HG03558 (cell line): ENCODE data around the gene OR5L1.

Experiments used
- ATAC-seq: cut with Tn5 transposase; IDR thresholded peaks from one replicate; pipeline ENCODE4 v1.9.1; 2021; ENCODE audit warnings: moderate number of reproducible peaks; ENCODE audit not compliant: unreplicated experiment; ENCODE audit errors: extremely low read depth

The OR5L1 gene

DNA sequence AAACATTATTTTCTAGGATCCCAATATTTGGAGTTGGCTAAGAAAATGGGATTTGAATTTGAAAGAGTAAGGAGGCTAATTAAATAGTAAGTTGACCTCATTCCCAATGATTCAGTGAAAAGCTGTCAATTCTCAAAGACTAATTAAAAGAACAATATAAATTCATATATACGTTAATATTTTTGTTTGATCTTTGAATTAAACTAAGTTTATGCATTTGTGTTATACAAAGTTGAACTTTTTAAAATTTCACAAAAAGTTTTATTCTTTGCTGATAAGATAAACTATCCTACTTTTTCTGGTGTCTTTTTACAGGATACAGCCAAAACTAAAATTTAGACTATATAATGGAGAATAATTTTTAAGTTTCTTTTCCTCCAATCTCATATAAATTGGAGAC lies at the start of gene OR5L1:
OR5L1 (plus strand) TSS at position 301 of the 400 bp plus-strand sequence. CDS start 100 bp downstream, outside the sequence.
- ATAC-seq = no peak

DNA sequence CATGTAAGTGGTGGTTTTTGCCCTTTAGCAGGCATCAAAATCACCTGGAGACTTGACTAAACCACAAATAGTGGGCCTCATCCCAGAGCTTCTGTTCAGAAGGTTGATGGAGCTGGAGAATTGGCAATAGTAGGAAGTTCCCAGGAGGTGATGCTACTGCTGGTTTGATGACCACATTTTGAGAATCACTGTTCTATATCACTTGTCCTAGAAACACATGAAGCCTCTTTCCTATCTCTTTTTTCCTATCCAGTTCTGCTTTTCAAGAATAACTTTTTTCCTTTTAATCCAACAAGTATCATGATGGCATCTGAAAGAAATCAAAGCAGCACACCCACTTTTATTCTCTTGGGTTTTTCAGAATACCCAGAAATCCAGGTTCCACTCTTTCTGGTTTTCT lies 38.0 kb upstream of the OR5L1 start, which contains the start of gene OR5D13:
OR5D13 (plus strand) TSS at position 301 of the 400 bp plus-strand sequence; CDS start at position 301, 0 bp downstream.
- no peak for ATAC-seq

DNA sequence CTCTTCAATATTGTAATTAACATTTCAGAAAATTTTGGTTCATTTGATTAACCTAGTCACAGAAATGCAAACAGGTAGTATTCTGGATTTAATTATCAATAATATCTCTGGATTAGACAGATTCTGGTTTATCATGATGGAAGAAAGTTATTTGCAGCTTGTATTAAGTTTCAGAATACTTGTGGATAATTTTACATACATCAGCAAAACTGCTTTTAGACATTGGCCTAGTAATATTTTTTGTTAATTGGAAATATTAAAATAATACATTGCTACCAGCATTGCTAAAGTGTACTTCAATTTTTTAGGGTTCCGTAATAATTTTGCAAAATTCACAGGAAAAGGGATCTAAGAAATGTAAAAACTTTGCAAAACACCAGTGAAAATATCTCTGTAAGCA lies 19.6 kb upstream of the OR5L1 start:
- ATAC-seq = no peak

DNA sequence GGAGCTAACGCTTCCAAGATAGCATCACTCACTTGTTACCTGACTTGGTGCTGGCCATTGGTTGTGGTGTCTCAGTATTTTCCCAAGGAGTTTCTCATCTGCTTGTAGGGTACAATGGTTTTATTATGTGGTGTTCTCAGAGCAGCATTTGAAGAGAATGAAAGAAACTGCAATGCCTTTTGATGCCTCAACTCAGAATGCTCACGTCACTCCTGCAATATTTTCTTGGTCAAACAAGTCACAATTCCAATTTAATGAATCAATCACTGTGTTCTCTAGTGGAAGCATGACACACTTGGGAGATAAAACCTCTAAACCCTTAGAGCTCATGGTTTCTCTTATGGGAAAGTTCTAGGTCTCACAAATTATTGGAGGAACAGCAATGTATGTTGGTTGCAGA lies 17.8 kb upstream of the OR5L1 start:
- ATAC-seq = no peak

DNA sequence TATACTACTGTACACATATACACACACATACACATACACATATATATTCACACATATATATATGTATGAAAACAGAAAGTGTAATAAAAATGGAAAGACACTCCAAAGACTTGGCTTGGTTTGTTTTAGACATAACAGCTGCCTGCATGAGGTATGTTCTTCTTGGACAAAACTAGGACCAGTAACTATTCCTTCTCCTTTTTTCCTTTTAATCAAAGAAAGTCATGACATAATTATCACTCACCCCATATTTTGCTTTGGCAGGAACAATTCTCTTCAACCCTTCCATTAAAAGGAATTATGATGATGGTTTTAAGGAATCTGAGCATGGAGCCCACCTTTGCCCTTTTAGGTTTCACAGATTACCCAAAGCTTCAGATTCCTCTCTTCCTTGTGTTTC lies 15.9 kb upstream of the OR5L1 start, which contains the start of gene OR5D14:
OR5D14 (plus strand) TSS at position 301 of the 400 bp plus-strand sequence; CDS start at position 301, 0 bp downstream.
- ATAC-seq = no peak

DNA sequence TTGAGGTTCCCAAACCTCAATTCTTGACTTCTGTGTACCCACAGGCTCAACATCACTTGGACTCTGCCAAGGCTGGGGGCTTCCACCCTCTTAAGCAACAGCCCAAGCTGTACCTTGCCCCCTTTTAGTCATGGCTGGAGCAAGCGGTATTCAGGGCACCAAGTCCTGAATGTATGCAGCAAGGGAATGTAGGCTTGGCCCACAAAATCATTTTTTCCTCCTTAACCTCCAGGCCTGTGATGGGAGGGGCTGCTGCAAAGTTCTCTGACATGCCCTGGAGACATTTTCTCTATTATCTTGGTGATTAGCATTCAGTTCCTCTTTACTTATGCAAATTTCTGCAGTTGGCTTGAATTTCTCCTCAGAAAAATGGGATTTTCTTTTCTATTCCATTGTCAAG lies 4.9 kb upstream of the OR5L1 start:
- ATAC-seq = no peak

DNA sequence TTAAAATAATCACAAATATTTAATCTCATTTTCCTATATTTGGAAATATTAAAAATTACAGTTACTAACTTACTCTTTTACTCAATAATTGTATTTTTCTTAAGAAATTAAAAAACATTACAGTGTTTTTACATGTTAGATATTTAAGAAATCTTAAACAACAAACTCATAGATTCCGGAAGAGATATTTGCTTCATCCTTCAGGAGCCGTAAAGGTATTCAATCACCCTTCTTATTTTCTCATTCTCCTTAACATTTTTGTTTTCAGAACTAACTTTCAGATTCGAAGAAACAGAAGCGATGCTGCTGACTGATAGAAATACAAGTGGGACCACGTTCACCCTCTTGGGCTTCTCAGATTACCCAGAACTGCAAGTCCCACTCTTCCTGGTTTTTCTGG lies 8.2 kb downstream of the OR5L1 start, which contains the start of gene OR5D18:
OR5D18 (plus strand) TSS at position 301 of the 400 bp plus-strand sequence; CDS start at position 301, 0 bp downstream.
- ATAC-seq = no peak

DNA sequence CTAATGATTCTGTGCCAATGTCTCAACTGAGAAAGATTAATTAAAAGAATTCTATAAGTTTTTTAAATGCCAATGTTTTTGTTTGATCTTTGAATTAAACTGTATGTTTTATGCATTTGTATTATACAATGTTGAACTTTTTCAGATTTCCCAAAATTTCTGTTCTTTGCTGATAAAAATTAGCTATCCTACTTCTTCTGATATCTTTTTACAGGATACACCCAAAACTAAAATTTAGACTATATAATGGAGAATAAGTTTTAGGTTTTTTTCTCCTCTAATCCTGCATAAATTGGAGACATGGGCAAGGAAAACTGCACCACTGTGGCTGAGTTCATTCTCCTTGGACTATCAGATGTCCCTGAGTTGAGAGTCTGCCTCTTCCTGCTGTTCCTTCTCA lies 15.8 kb downstream of the OR5L1 start, which contains the start of gene OR5L2:
OR5L2 (plus strand) TSS at position 301 of the 400 bp plus-strand sequence; CDS start at position 301, 0 bp downstream.
- ATAC-seq = no peak

DNA sequence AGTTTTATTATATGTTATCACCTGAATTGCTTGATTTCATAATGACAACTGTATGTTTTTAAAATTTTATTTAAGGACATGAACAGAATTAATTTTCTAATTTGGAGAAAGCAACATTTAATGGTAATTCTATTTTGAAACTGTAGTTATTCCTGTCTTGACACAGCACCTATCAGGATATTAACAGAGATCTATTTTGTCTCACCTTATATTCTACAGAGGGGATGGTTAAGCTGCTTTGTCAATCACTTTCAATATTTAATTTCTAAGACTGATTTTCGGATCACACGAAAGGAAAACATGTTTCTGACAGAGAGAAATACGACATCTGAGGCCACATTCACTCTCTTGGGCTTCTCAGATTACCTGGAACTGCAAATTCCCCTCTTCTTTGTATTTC lies 27.3 kb downstream of the OR5L1 start, which contains the start of gene OR5D16:
OR5D16 (plus strand) TSS at position 301 of the 400 bp plus-strand sequence; CDS start at position 301, 0 bp downstream.
- ATAC-seq = no peak

DNA sequence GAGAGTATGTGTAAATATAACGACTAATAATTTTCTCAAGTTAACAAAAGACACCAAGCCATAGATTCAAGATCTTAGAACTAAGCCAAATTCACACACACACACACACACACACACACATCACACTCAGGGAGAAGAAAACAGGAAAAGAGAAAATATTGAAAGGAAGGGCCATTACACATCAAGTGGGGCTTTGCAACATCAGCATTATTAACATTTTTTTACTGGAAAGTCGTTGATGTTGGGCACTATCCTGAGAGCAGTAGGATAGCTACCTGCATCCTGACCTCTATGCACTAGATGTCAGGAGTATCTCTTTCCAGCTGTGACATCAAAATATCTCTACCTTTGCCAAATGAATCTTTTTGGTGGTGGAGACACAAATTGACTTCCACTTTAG lies 36.3 kb downstream of the OR5L1 start:
- no peak for ATAC-seq

DNA sequence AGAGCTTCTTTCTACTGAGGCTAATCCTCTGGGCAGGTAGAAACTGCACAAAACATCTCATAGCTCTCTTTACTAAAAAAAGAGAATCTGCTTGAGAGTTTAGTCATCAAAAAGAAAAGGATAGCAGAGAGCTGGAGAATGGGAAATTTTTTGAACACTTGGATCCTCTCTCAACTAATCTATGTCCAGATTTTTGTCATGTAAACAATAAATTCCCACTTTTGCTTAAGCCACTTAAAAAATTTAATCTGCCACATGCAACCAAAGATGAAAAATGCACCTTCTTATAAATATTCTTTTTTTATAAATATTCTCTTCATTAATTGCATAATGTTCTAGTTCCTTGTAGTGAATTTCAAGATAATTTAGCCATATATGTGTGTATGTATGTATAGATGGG lies 37.9 kb downstream of the OR5L1 start:
- ATAC-seq = no peak

DNA sequence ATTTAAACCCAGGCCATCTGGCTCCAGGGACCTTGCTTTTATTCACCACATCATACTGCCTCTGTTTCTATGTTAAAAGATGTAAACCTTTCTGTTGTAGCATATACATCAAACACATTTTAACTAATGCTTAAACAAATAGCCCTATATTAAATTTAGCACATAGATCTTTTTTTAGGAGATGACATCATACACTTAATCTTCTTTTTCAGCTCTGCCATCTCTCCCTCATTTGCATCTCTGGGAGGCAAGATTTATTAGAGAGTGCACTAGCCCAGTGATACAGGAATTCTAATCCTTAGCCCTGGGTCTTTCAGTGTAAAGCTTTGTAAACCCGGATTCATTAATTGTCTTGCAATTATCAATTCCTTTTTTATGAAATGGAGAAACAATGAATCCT lies 41.0 kb downstream of the OR5L1 start:
- no peak for ATAC-seq

DNA sequence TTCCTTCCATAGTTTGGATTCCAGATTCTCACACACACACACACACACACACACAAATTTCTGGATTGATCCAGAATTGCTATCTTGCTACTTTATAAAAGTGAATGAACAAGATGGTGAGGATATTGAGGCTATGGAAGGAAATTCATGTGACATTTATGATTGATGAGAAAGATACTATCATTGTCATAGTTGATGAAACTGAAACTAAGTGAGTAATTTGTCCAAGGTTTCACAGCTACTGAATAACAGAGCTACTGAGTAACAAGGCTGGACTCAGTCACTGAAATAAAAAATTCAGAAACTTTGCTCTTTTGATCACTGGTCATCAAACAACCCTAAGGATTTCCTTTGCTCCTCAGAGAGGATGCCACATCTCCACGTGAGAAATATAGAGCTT lies 43.5 kb downstream of the OR5L1 start:
- ATAC-seq = no peak
